Measurements from ENCODE around the gene LAT.

Gene LAT

GRCh38 chr16:29029168-29029994 lies 44.5 kb downstream of the LAT start:
- TF ChIP-seq GATA1 (IDR thresholded peaks at IDR 0.05; ENCODE audit: low read depth, low read length) (no peak), POLR2A (IDR thresholded peaks at IDR 0.05; ENCODE audit: low read length) (no peak)

GRCh38 chr16:29030086-29030840 lies 45.4 kb downstream of the LAT start:
- DNase-seq = no peak
- no peak for TF ChIP-seq POLR2A (IDR thresholded peaks at IDR 0.05; ENCODE audit: low read length)
- TF ChIP-seq GATA1 (IDR thresholded peaks at IDR 0.05; ENCODE audit: low read depth, low read length) = no peak

More at GRCh38 chr16:29029168-29029994, 44.5 kb downstream of the LAT start:
- DNase-seq = peak in 1 of 2 experiments; percentile 32
